ENCODE results near the gene SLC26A1.

DNA sequence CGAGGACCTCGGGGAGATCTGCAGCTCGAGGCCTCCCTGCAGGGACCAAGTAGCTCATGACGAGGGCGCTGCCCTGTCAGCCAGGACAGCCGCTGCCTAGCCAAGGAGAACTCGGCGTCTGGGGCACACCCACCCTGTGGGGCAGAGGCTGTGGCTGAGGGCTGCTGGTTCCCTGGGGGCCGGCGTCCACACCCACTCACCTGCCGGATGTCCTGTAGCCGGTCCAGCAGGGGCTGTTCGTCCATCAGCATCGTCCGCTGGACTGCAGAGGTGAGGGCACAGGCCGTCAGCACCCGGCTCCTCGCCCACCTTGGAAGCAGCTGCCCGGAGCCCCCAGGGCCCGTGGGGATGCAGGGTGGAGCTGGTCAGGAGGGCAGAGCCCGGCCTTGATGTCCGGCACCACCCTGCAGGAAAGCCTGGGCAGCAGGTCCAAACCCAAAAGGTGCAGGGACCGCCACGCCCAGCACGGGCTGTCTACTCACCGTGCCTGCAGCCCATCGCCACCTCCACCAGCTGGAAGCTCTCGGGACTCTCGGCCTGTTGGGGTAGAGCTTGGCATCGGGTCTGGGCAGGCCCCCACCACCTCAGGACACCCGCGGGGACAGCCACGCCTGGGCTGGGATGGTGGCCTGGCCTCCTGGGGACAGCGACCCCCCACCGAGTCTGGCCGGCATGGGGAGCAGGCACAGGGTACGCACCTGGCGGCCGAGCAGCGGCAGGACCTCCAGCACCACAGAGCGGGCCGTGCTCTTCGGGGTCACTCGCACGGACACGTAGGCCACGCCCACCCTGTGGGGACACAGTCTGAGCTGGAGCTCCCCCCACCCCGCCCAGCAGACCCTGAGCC lies 26.7 kb downstream of the SLC26A1 start:
- no peak for TF ChIP-seq CTCF (IDR thresholded peaks at IDR 0.05)
- no peak for TF ChIP-seq EP300 (IDR thresholded peaks at IDR 0.05)
- no peak for TF ChIP-seq POLR2AphosphoS5 (IDR thresholded peaks at IDR 0.05)
- no peak for TF ChIP-seq POLR2A (IDR thresholded peaks at IDR 0.05)
